ENCODE results near the gene CA14.
"Not testable (repeated sequence)": the region's sequence is repeated elsewhere in the genome, so short reads cannot be mapped to it uniquely, and the experiment has no call there.

CA14 gene

DNA sequence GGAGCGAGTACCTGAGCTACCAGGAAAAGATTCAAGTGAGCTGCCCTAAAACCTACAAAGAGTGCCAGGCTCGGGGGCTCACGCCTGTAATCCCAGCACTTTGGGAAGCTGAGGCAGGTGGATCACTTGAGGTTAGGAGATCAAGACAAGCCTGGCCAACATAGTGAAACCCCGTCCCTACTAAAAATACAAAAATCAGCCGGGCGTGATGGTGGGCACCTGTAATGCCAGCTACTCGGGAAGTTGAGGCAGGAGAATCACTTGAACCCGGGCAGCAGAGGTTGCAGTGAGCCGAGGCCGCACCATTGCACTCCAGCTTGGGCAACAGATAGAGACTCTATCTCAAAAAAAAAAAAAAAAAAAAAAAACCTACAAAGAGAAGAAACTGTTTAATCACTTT, 24.7 kb upstream of the CA14 start:
- H3K4me3 Mint-ChIP-seq, H3K27me3 Mint-ChIP-seq, H3K9me3 Mint-ChIP-seq: not testable (repeated sequence)
- H3K27ac Mint-ChIP-seq: peak overlapping the region; percentile 98
- peaks cover 35% of the 10 kb centered on the region for H3K36me3 Mint-ChIP-seq (ENCODE audit: low read depth)
- peaks cover 22% of the 10 kb centered on the region for H3K4me1 Mint-ChIP-seq (ENCODE audit: low read depth)

- H3K27me3 Mint-ChIP-seq: no peaks in the 10 kb centered on the region
- H3K36me3 Mint-ChIP-seq (ENCODE audit: low read depth): peaks cover 30% of the 10 kb centered on the region
- peaks cover 22% of the 10 kb centered on the region for H3K4me1 Mint-ChIP-seq (ENCODE audit: low read depth)
- no peak overlapping the region for H3K4me3 Mint-ChIP-seq
- peak overlapping the region; percentile 98 for H3K27ac Mint-ChIP-seq
- H3K9me3 Mint-ChIP-seq: no peaks in the 10 kb centered on the region
Measured at GRCh38 chr1:150233359-150234308, 23.9 kb upstream of the CA14 start.

- Mint-ChIP-seq H3K4me1 (ENCODE audit: low read depth) (peaks cover 19% of the 10 kb centered on the region), H3K36me3 (ENCODE audit: low read depth) (peaks cover 25% of the 10 kb centered on the region), H3K27me3 (no peaks in the 10 kb centered on the region), H3K27ac (peak overlapping the region; percentile 98), H3K9me3 (no peaks in the 10 kb centered on the region), H3K4me3 (no peak overlapping the region)
Measured at GRCh38 chr1:150234309-150234565, 23.3 kb upstream of the CA14 start.

DNA sequence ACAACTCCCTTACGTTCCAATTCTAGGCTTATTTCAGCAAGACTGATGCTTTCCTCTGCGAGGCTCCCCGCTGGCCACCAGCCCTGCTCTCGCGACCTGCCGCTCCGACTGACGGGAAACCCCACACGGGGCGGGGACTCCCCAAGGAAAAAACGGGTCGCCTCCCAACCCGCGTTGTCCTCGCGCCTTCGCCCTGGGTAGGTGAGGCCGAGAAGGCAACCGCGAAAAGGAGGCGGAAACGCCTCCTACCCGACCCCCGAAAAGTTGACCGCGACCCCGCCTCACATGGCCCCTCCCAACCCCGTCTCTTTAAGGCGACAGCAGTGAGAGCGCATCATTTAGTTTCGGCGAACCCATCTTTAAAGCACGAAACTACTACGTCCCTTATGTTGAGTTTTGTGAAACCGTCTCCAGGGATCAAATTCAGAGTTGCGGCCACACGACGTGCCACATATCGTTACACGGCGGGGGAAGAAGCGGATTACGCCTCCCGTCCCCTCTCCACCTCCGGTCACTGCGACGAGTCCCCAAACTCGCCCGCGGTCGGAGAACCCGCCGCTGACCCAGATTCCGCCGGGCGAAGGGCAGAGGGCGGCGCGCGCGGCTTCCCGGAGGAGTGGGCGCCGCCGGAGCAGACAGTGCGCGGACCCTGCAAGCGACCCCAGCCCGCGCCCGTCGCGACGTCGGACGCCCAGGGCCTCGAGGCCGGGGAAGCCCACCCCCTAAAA, 22.8 kb upstream of the CA14 start:
- no peaks in the 10 kb centered on the region for H3K27me3 Mint-ChIP-seq
- H3K4me3 Mint-ChIP-seq: no peak overlapping the region
- H3K27ac Mint-ChIP-seq: peak overlapping the region; percentile 98
- H3K36me3 Mint-ChIP-seq (ENCODE audit: low read depth): peaks cover 25% of the 10 kb centered on the region
- H3K9me3 Mint-ChIP-seq: no peaks in the 10 kb centered on the region
- peaks cover 19% of the 10 kb centered on the region for H3K4me1 Mint-ChIP-seq (ENCODE audit: low read depth)

DNA sequence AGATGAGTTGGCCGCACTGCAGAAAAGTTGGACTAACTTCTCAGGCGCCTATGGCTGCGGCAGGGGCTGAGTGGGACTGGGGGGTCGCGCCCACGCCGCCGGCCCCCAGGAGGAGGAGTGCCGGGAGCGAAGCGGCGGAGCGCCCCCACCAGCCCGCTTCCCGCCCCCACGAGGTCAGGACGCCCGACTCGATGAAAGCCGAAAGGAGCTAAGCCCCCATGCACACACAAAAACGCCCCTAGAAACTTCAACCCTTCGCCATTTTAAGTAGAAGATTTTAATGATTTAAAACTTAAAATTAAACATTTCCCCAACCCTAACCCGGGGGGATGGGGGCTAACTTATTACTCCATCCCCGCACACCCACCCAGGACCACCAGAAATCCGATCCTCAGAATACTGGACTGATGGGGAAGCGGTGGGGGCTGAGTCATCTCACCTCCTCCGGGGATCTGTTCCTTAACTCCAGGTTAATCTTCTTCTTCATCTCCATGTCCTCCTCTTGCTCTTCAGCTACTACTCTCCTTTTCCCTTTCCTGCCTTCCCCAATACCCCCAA, 22.2 kb upstream of the CA14 start:
- peaks cover 20% of the 10 kb centered on the region for H3K36me3 Mint-ChIP-seq (ENCODE audit: low read depth)
- no peak overlapping the region for H3K27ac Mint-ChIP-seq
- peaks cover 19% of the 10 kb centered on the region for H3K4me1 Mint-ChIP-seq (ENCODE audit: low read depth)
- H3K9me3 Mint-ChIP-seq: no peaks in the 10 kb centered on the region
- no peaks in the 10 kb centered on the region for H3K27me3 Mint-ChIP-seq
- no peak overlapping the region for H3K4me3 Mint-ChIP-seq

DNA sequence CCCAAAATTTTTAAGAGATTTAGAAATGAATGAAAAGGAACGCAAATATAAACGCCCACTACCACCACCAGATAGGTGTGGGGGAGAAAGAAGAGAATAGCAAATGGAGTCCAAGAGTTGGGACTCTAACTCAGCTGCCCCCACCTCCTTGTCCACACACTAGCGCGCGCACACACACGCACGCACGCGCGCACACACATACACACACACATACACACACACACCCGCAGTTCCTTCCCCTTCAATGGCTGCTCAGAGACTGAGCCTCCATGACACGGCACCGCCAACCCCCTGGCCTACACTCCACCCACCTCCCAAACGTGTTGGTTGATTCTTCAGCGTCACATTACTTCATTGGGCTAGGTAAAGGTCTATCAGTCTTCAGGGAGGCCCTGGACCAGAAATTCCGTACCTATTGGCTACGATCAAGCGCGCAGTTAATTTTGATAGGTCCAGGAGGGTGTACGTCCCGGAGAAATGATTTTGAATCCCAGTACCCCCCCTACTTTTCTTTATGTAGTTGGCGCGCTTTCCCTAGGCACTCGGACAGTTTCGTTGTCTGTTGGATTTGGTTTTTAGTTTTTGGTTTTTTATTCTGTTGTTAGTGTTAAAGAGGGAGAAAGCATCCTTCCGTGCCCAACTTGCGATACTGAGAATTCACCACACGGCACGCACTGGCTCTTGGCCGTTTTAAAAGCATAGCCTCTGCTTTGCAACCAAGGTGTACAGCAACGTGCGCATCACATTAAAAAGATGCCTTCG, 21.5 kb upstream of the CA14 start, which contains the start of gene ANP32E:
TSS of gene ANP32E (minus strand) at position 261 of the 762 bp plus-strand sequence. CDS start 326 bp downstream, outside the sequence.
- Mint-ChIP-seq H3K36me3 (ENCODE audit: low read depth) (peaks cover 13% of the 10 kb centered on the region), H3K27me3 (no peaks in the 10 kb centered on the region), H3K4me1 (ENCODE audit: low read depth) (peaks cover 19% of the 10 kb centered on the region), H3K9me3 (no peaks in the 10 kb centered on the region), H3K4me3 (no peak within 1 kb of the TSS), H3K27ac (peak within 1 kb of the TSS; percentile 98)

- Mint-ChIP-seq H3K36me3 (ENCODE audit: low read depth) (peaks cover 12% of the 10 kb centered on the region), H3K4me3 (no peak overlapping the region), H3K9me3 (no peaks in the 10 kb centered on the region), H3K27me3 (no peaks in the 10 kb centered on the region), H3K4me1 (ENCODE audit: low read depth) (peaks cover 19% of the 10 kb centered on the region), H3K27ac (no peak overlapping the region)
Measured at GRCh38 chr1:150236614-150237100, 20.9 kb upstream of the CA14 start.

GRCh38 chr1:150237176-150237575, 20.4 kb upstream of the CA14 start:
- not testable (repeated sequence) for H3K27ac Mint-ChIP-seq, H3K9me3 Mint-ChIP-seq, H3K27me3 Mint-ChIP-seq, H3K4me3 Mint-ChIP-seq
- Mint-ChIP-seq H3K36me3 (ENCODE audit: low read depth) (peaks cover 12% of the 10 kb centered on the region), H3K4me1 (ENCODE audit: low read depth) (peaks cover 19% of the 10 kb centered on the region)

- Mint-ChIP-seq H3K9me3 (no peaks in the 10 kb centered on the region), H3K4me3 (peak overlapping the region; percentile 19), H3K27ac (no peak overlapping the region), H3K4me1 (ENCODE audit: low read depth) (peaks cover 17% of the 10 kb centered on the region), H3K36me3 (ENCODE audit: low read depth) (peaks cover 12% of the 10 kb centered on the region), H3K27me3 (no peaks in the 10 kb centered on the region)
Measured at GRCh38 chr1:150237746-150238145, 19.8 kb upstream of the CA14 start.

DNA sequence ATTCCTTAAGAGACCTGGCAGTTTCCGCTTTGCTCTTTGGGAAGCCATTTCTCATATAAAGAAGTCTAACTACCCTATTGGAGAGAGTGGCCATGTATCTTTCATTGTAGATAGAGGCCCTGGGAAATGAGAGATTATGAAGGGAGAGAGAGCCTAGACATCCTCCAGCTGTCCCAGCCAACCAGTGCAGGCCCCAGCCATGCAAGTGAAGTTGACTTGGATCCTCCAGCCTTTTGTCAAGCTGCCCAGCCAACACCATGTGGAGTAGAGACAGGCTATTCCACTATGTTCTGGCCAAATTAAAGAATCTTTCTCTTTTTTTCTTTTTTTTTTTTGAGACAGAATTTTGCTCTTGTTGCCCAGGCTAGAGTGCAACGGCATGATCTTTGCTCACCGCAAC, 14.6 kb upstream of the CA14 start:
- Mint-ChIP-seq H3K4me1 (ENCODE audit: low read depth) (no peaks in the 10 kb centered on the region), H3K27me3 (no peaks in the 10 kb centered on the region), H3K9me3 (no peaks in the 10 kb centered on the region), H3K27ac (no peak overlapping the region), H3K36me3 (ENCODE audit: low read depth) (no peaks in the 10 kb centered on the region), H3K4me3 (no peak overlapping the region)

DNA sequence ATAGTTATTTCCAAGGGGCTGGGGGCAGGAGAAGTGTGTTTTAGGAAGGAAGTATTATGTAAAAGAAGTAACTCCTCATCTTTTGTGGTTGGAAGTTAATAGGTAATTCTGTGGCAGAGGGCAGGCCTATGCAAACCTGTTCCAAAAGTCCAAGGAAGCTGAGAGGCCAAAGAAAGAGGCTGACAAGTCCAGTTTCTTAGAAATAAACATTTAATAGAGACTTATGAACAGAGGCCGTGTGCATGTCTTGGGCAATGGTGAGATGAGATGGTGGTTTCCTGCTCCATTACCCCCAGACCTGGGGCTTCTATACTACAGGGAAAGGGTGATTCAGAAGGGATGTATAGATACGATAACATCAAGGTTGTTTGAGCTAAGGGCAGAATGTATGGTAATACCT, 7.6 kb upstream of the CA14 start:
- H3K36me3 Mint-ChIP-seq (ENCODE audit: low read depth): no peaks in the 10 kb centered on the region
- no peaks in the 10 kb centered on the region for H3K9me3 Mint-ChIP-seq
- peaks cover 4% of the 10 kb centered on the region for H3K27me3 Mint-ChIP-seq
- H3K4me3 Mint-ChIP-seq: no peak overlapping the region
- H3K27ac Mint-ChIP-seq: no peak overlapping the region
- H3K4me1 Mint-ChIP-seq (ENCODE audit: low read depth): no peaks in the 10 kb centered on the region

GRCh38 chr1:150256198-150256553, 1.4 kb upstream of the CA14 start:
- Mint-ChIP-seq H3K4me3 (peak overlapping the region; percentile 81), H3K9me3 (no peaks in the 10 kb centered on the region)

GRCh38 chr1:150256554-150257341, 826 bp upstream of the CA14 start:
- Mint-ChIP-seq H3K9me3 (no peaks in the 10 kb centered on the region), H3K4me3 (no peak overlapping the region), H3K27me3 (peaks cover 37% of the 10 kb centered on the region), H3K4me1 (ENCODE audit: low read depth) (peaks cover 16% of the 10 kb centered on the region), H3K27ac (no peak overlapping the region), H3K36me3 (ENCODE audit: low read depth) (no peaks in the 10 kb centered on the region)

More at GRCh38 chr1:150256198-150256553, 1.4 kb upstream of the CA14 start:
- Mint-ChIP-seq H3K27me3 (peaks cover 37% of the 10 kb centered on the region), H3K36me3 (ENCODE audit: low read depth) (no peaks in the 10 kb centered on the region), H3K27ac (no peak overlapping the region), H3K4me1 (ENCODE audit: low read depth) (peaks cover 16% of the 10 kb centered on the region)

GRCh38 chr1:150259217-150259616, 1.6 kb downstream of the CA14 start:
- peaks cover 16% of the 10 kb centered on the region for H3K4me1 Mint-ChIP-seq (ENCODE audit: low read depth)
- no peak overlapping the region for H3K27ac Mint-ChIP-seq
- H3K9me3 Mint-ChIP-seq: no peaks in the 10 kb centered on the region
- peaks cover 33% of the 10 kb centered on the region for H3K27me3 Mint-ChIP-seq
- H3K4me3 Mint-ChIP-seq: no peak overlapping the region
- no peaks in the 10 kb centered on the region for H3K36me3 Mint-ChIP-seq (ENCODE audit: low read depth)

Data from stimulated activated naive CD8-positive, alpha-beta T cell treated with anti-CD3 and anti-CD28 coated beads, Interleukin-15, Interleukin-2, amounts not matched to agents 100 ng/mL and 50 ng/mL, for 24 hours (primary cell).